K562 (cell line): Measurements from ENCODE around the gene TLCD1. TPM values are rescaled to one million over a fixed set of nuclear protein-coding genes. Genes with fewer than 3 reads are reported as not detected.
A peak's percentile ranks its signal among the peaks of the same experiment; 100 is the strongest.

Experiments
- BDP1 ChIP-seq: IDR thresholded peaks from 3 replicates; pipeline ENCODE4 v1.6.1; 2011; ENCODE audit not compliant: insufficient read length, insufficient read depth
- BHLHE40 ChIP-seq: IDR thresholded peaks from 2 replicates; pipeline ENCODE4 v1.6.1; 2011; ENCODE audit warnings: low read length, improper control_type of control experiment
- C11orf30 ChIP-seq: fragments of 450-650 bp; IDR thresholded peaks from 2 replicates; pipeline ENCODE4 v1.6.1; 2016; ENCODE audit warnings: low read depth, mild to moderate bottlenecking
- GABPA ChIP-seq: fragments of 200-800 bp; sonication (Bioruptor generic); conservative IDR thresholded peaks from 2 replicates; pipeline ENCODE4 v1.6.1; 2016; ENCODE audit warnings: low read depth, missing genetic modification characterization, missing compliant biosample characterization
- JUNB ChIP-seq: fragments of 450-650 bp; formaldehyde crosslinking; conservative IDR thresholded peaks from 2 replicates; pipeline ENCODE4 v1.4.0; 2020; ENCODE audit warnings: mild to moderate bottlenecking
- KLF6 ChIP-seq: fragments of 250-450 bp; sonication (Bioruptor Pico); IDR thresholded peaks from 2 replicates; pipeline ENCODE4 v1.4.0; 2020; ENCODE audit warnings: mild to moderate bottlenecking, moderate library complexity, borderline replicate concordance
- MECOM ChIP-seq: fragments of 250-450 bp; sonication (Bioruptor Pico); IDR thresholded peaks from 2 replicates; pipeline ENCODE4 v1.8.0; 2022; ENCODE audit warnings: inconsistent platforms
- MEF2A ChIP-seq: IDR thresholded peaks from 2 replicates; pipeline ENCODE4 v1.6.1; 2011; ENCODE audit warnings: low read depth, mild to moderate bottlenecking, low read length, moderate library complexity; ENCODE audit not compliant: control insufficient read depth
- MLLT1 ChIP-seq, 2 experiments: fragments of 450-650 bp; IDR thresholded peaks; 2 replicates each; pipeline ENCODE4 v1.6.1; 2016
- PHF20 ChIP-seq: fragments of 450-650 bp; IDR thresholded peaks from 2 replicates; pipeline ENCODE4 v1.6.1; 2018; ENCODE audit not compliant: partially characterized antibody
- PTBP1 ChIP-seq: fragments of 200-400 bp; formaldehyde crosslinking; IDR thresholded peaks from 2 replicates; pipeline ENCODE4 v1.6.1; 2017; ENCODE audit warnings: low read depth, low read length
- RBBP5 ChIP-seq: fragments of 200-600 bp; sonication (generic); IDR thresholded peaks from 2 replicates; pipeline ENCODE4 v1.6.1; 2012; ENCODE audit warnings: borderline replicate concordance, mild to moderate bottlenecking, low read length, control low read depth, inconsistent platforms; ENCODE audit not compliant: insufficient read depth, poor library complexity, severe bottlenecking
- SAP30 ChIP-seq: fragments of 200-600 bp; sonication (generic); IDR thresholded peaks from 2 replicates; pipeline ENCODE4 v1.6.1; 2012; ENCODE audit warnings: borderline replicate concordance, low read depth, mild to moderate bottlenecking, moderate library complexity, low read length, control low read depth, inconsistent platforms; ENCODE audit not compliant: insufficient read depth, poor library complexity, severe bottlenecking
- TBP ChIP-seq: optimal IDR thresholded peaks from 2 replicates; pipeline ENCODE3; 2011; ENCODE audit warnings: low read depth, low read length, improper control_type of control experiment
- THAP12 ChIP-seq: fragments of 250-450 bp; sonication (Bioruptor Pico); IDR thresholded peaks from 2 replicates; pipeline ENCODE4 v1.9.0; 2021; ENCODE audit warnings: mild to moderate bottlenecking, inconsistent platforms
- USF2 ChIP-seq: sonication (generic); formaldehyde crosslinking; IDR thresholded peaks from 2 replicates; pipeline ENCODE4 v1.5.0; 2020; ENCODE audit warnings: missing genetic modification reagents
- YY1 ChIP-seq, 3 experiments: IDR thresholded peaks; 2 replicates each; pipeline ENCODE4 v1.6.1; 2011; ENCODE audit warnings: low read length in 2 of 3, mild to moderate bottlenecking in 2 of 3, moderate library complexity in 2 of 3, borderline replicate concordance in 1 of 3, control low read depth in 1 of 3, low read depth in 1 of 3; ENCODE audit not compliant: insufficient read depth in 3 of 3, insufficient replicate concordance in 2 of 3, control insufficient read depth in 1 of 3, insufficient read length in 1 of 3; ENCODE audit errors: extremely low read depth in 1 of 3
- ZBTB12 ChIP-seq: fragments of 250-450 bp; sonication (Bioruptor Pico); IDR thresholded peaks from 2 replicates; pipeline ENCODE4 v1.4.0; 2020
- ZNF165 ChIP-seq: fragments of 250-450 bp; sonication (Bioruptor Pico); IDR thresholded peaks from 2 replicates; pipeline ENCODE4 v1.4.0; 2020; ENCODE audit warnings: borderline replicate concordance
- ZNF316 ChIP-seq: fragments of 450-650 bp; IDR thresholded peaks from 2 replicates; pipeline ENCODE4 v1.6.1; 2016
- ZNF507 ChIP-seq: conservative IDR thresholded peaks from 2 replicates; pipeline ENCODE4 v1.6.1; 2017; ENCODE audit warnings: missing genetic modification characterization, missing compliant biosample characterization
- ZNF584 ChIP-seq: fragments of 200-800 bp; sonication (Bioruptor generic); IDR thresholded peaks from 2 replicates; pipeline ENCODE4 v1.6.1; 2016; ENCODE audit warnings: low read depth, mild to moderate bottlenecking, missing genetic modification characterization, missing compliant biosample characterization
- polyA plus RNA-seq, 8 experiments: library from polyadenylated mRNA; depleted of rRNA in 4 of 8; stranded (reverse) in 5 of 8; unstranded in 3 of 8; fragments of >200 nt; fragmentation: Nextera tagmentation in 2 of 8; fragmentation: Illumina TruSeq in 1 of 8; extraction: Ambion mirVana in 2 of 8; extraction: Trizol in 1 of 8; gene quantifications; 2 replicates each; pipeline versions ENCODE4 v1.2.1 to v1.2.3, GENCODE V29; 2011 to 2014; ENCODE audit warnings: inconsistent platforms in 1 of 8, missing spikeins in 1 of 8
- total RNA-seq, 7 experiments: library from RNA; depleted of rRNA in 6 of 7; stranded (reverse); fragments of >200 nt in 6 of 7; fragmentation: Illumina TruSeq in 2 of 7; extraction: Trizol in 2 of 7; gene quantifications; 2 replicates each; pipeline versions ENCODE4 v1.2.1 to v1.2.3, GENCODE V29; 2011 to 2021; ENCODE audit warnings: low replicate concordance in 1 of 7

Gene TLCD1
- total and polyA plus RNA-seq, 9 of the 15 experiments (the other 6 are each of a cell fraction or from before 2014, with no cell fraction given) = 6.8 to 37.7 (median 21.7) TPM

- peak; percentile 67 for TF ChIP-seq SAP30
- no peak for TF ChIP-seq C11orf30
- no peak for TF ChIP-seq THAP12 (CRISPR knock-in tag)
- no peak for TF ChIP-seq BDP1
- TF ChIP-seq ZNF165 = no peak
- TF ChIP-seq RBBP5 = no peak
- TF ChIP-seq YY1 (IDR thresholded peaks at IDR 0.05; ENCODE audit: borderline replicate concordance in 1 of 3, control insufficient read depth in 1 of 3, extremely low read depth in 1 of 3, insufficient read depth in 3 of 3, insufficient read length in 1 of 3, insufficient replicate concordance in 2 of 3, low read depth in 1 of 3, low read length in 2 of 3) = peak in 1 of 3 experiments; percentile 51
- no peak for TF ChIP-seq MECOM (CRISPR knock-in tag)
- no peak for TF ChIP-seq PHF20
- no peak for TF ChIP-seq KLF6 (CRISPR knock-in tag)
- TF ChIP-seq ZNF584 (CRISPR knock-in tag) = no peak
- TF ChIP-seq PTBP1 = 0 out of 2 replicates have a peak, but pooled peaks have one; percentile 34
- no peak for TF ChIP-seq ZNF507
- peak; percentile 13 for TF ChIP-seq TBP
- no peak for TF ChIP-seq ZBTB12 (CRISPR knock-in tag)
- TF ChIP-seq ZNF316 = no peak
- TF ChIP-seq MLLT1 (IDR thresholded peaks at IDR 0.05) = no peak
- TF ChIP-seq USF2 (CRISPR knock-in tag) = no peak
- no peak for TF ChIP-seq MEF2A
- TF ChIP-seq JUNB (CRISPR knock-in tag) = no peak
- no peak for TF ChIP-seq BHLHE40
- TF ChIP-seq GABPA (tag) = no peak
Measured at GRCh38 chr17:28744972-28745785, 19.1 kb upstream of the TLCD1 start (continued).
